HepG2 (cell line): ENCODE results near the gene MAP2K5. TPM values are rescaled to one million over a fixed set of nuclear protein-coding genes. Genes with fewer than 3 reads are reported as not detected.

Source experiments
- ATAC-seq: fragments of 200-7000 bp; cut with Tn5 transposase; 3 replicates; pipeline ENCODE4 v1.9.1; 2020; ENCODE audit warnings: mild to moderate bottlenecking, moderate library complexity
- BruUV-seq: library from RNA; stranded (reverse); fragments of 400-500 nt; replicated peaks from 2 replicates; lab custom pipeline; 2021; lab: Mats Ljungman, UMichigan
- CTCF ChIA-PET: fragments of 300-600 bp; formaldehyde crosslinking; extraction: SDS; loops from one replicate; lab custom pipeline; 2021; ENCODE audit warnings: low total read pairs, inconsistent platforms, low intra/inter-chr PET ratio; lab: Yijun Ruan, JAX
- POLR2A ChIA-PET: fragments of 350-600 bp; sonication (Branson Sonifier 250); formaldehyde crosslinking; loops from one replicate; lab custom pipeline; 2020; ENCODE audit warnings: antibody characterized with exemption, inconsistent platforms; lab: Yijun Ruan, JAX
- DNase-seq: peaks from one replicate; pipeline ENCODE4 v3.0.0-alpha.2; 2015; ENCODE audit warnings: low spot score
- FAIRE-seq: peaks from 3 replicates; lab custom pipeline; 2011; peaks lifted over from hg19 to GRCh38; lab: Jason Lieb, UNC
- H2AFZ ChIP-seq: one replicate; pipeline ENCODE4 v1.6.1; 2011; ENCODE audit warnings: low read length, inconsistent platforms
- H3K27ac ChIP-seq: fragments of 300-600 bp; 3 replicates; pipeline ENCODE4 v1.8.0; 2011; ENCODE audit warnings: mixed run types, mild to moderate bottlenecking, mixed read lengths, low read length, inconsistent platforms; ENCODE audit not compliant: insufficient read depth; ENCODE audit errors: extremely low read length
- H3K27me3 ChIP-seq, 2 experiments: fragments of 200-600 bp in 1 of 2; 2 replicates in 1 of 2; 3 replicates in 1 of 2; pipeline versions ENCODE4 v1.6.0 to v1.8.0; 2011; ENCODE audit warnings: low read length in 2 of 2, mild to moderate bottlenecking in 2 of 2, moderate library complexity in 2 of 2, inconsistent platforms in 1 of 2; ENCODE audit not compliant: insufficient read depth in 2 of 2, control insufficient read depth in 1 of 2
- H3K36me3 ChIP-seq, 2 experiments: fragments of 200-600 bp in 1 of 2; replicated peaks in 1 of 2; 2 replicates in 1 of 2; 3 replicates in 1 of 2; pipeline versions ENCODE4 v1.5.1 to v1.8.0; 2011; ENCODE audit warnings: low read length in 2 of 2, inconsistent platforms in 1 of 2; ENCODE audit not compliant: insufficient read depth in 2 of 2, control insufficient read depth in 1 of 2
- H3K4me1 ChIP-seq: 2 replicates; pipeline ENCODE4 v1.5.1; 2012; ENCODE audit warnings: low read length, inconsistent platforms; ENCODE audit not compliant: insufficient read depth
- H3K4me2 ChIP-seq: 2 replicates; pipeline ENCODE4 v1.6.0; 2011; ENCODE audit warnings: low read depth, low read length, inconsistent platforms
- H3K4me3 ChIP-seq, 3 experiments: fragments of 200-600 bp in 1 of 3; sonication (generic), shearing (Covaris generic) in 1 of 3; replicated peaks in 1 of 3; 2 replicates each; pipeline ENCODE4 v1.5.1; 2011 to 2016; ENCODE audit warnings: low read length in 3 of 3, inconsistent platforms in 2 of 3, low read depth in 2 of 3, mild to moderate bottlenecking in 2 of 3, control low read depth in 1 of 3, mixed read lengths in 1 of 3; ENCODE audit not compliant: insufficient read depth in 1 of 3
- H3K79me2 ChIP-seq: one replicate; pipeline ENCODE4 v1.6.1; 2011; ENCODE audit warnings: low read length, inconsistent platforms; ENCODE audit not compliant: insufficient read depth
- H3K9ac ChIP-seq: 2 replicates; pipeline ENCODE4 v1.6.0; 2011; ENCODE audit warnings: mild to moderate bottlenecking, low read depth, low read length, inconsistent platforms; ENCODE audit not compliant: insufficient read depth
- H3K9me3 ChIP-seq: 2 replicates; pipeline ENCODE4 v1.5.1; 2012; ENCODE audit warnings: mild to moderate bottlenecking, low read length
- H4K20me1 ChIP-seq: 2 replicates; pipeline ENCODE4 v1.6.0; 2011; ENCODE audit warnings: inconsistent platforms, mild to moderate bottlenecking, low read length, moderate library complexity; ENCODE audit not compliant: insufficient read depth
- IRF9 ChIP-seq: sonication (generic); formaldehyde crosslinking; IDR thresholded peaks from 2 replicates; pipeline ENCODE4 v1.8.0; 2022; ENCODE audit warnings: missing genetic modification reagents, mild to moderate bottlenecking, borderline replicate concordance
- IRX3 ChIP-seq: sonication (generic); formaldehyde crosslinking; IDR thresholded peaks from 2 replicates; pipeline ENCODE4 v1.8.1; 2023; ENCODE audit warnings: mild to moderate bottlenecking, low read depth, missing genetic modification reagents, borderline replicate concordance
- SIX1 ChIP-seq: sonication (generic); formaldehyde crosslinking; IDR thresholded peaks from 2 replicates; pipeline ENCODE4 v1.4.0; 2020; ENCODE audit warnings: missing genetic modification reagents, borderline replicate concordance
- STAG1 ChIP-seq: sonication (generic); formaldehyde crosslinking; IDR thresholded peaks from 2 replicates; pipeline ENCODE4 v1.4.0; 2020; ENCODE audit warnings: missing genetic modification reagents
- ZNF235 ChIP-seq: sonication (generic); formaldehyde crosslinking; IDR thresholded peaks from 2 replicates; pipeline ENCODE4 v1.8.1; 2023; ENCODE audit warnings: mild to moderate bottlenecking, missing genetic modification reagents, borderline replicate concordance
- ZNF496 ChIP-seq: sonication (generic); formaldehyde crosslinking; IDR thresholded peaks from 2 replicates; pipeline ENCODE4 v1.8.1; 2023; ENCODE audit warnings: mild to moderate bottlenecking, moderate library complexity, missing genetic modification reagents; ENCODE audit not compliant: insufficient replicate concordance
- ZNF569 ChIP-seq: sonication (generic); formaldehyde crosslinking; IDR thresholded peaks from 2 replicates; pipeline ENCODE4 v1.5.0; 2020; ENCODE audit warnings: mild to moderate bottlenecking, missing genetic modification reagents, moderate library complexity, borderline replicate concordance
- WGBS: methylation state at CpG from one replicate; pipeline ENCODE4 v1.1.6; 2017; ENCODE audit warnings: low lambda C conversion rate; 5-methylcytosine and 5-hydroxymethylcytosine counted together
- in situ Hi-C: cut with HindIII; loops from 2 replicates; pipeline ENCODE4 v1.10.0; 2017; ENCODE audit warnings: low pct_unique_long_range_greater_than_20kb; ENCODE audit not compliant: extremely low pct_ligation_motif_present
- intact Hi-C: fragments of 100-400 bp; cut with micrococcal nuclease; formaldehyde crosslinking; loops from one replicate; pipeline ENCODE4 v1.10.0; 2022; ENCODE audit not compliant: unreplicated experiment
- polyA plus RNA-seq, 8 experiments: library from polyadenylated mRNA; depleted of rRNA in 3 of 8; stranded (reverse) in 7 of 8; unstranded in 1 of 8; fragments of >200 nt; fragmentation: Illumina TruSeq in 4 of 8; extraction: Trizol in 4 of 8; gene quantifications; 2 replicates each; pipeline versions ENCODE4 v1.2.1 to v1.2.3, GENCODE V29; 2011 to 2016; ENCODE audit warnings: low read depth in 4 of 8, missing spikeins in 1 of 8, mixed read lengths in 1 of 8; ENCODE audit not compliant: insufficient read depth in 1 of 8
- total RNA-seq, 5 experiments: library from RNA; depleted of rRNA; stranded (reverse); fragments of >200 nt; fragmentation: Illumina TruSeq; extraction: Trizol; gene quantifications; 2 replicates each; pipeline ENCODE4 v1.2.3, GENCODE V29; 2016; ENCODE audit warnings: low read depth in 1 of 5
- TF ChIP-seq, protein P1 (sequence below): sonication (generic); formaldehyde crosslinking; IDR thresholded peaks from 2 replicates; pipeline ENCODE4 v1.9.0; 2022; ENCODE audit warnings: missing genetic modification reagents, mild to moderate bottlenecking, borderline replicate concordance

Gene MAP2K5
- total and polyA plus RNA-seq, 2 of the 13 experiments (the other 11 are each of a cell fraction or from before 2014, with no cell fraction given) = 4.0 to 4.3 TPM

GRCh38 chr15:67850336-67850735 is 307.8 kb downstream of the MAP2K5 start:
- 45% methylated on average over 7 of the region's 7 CpGs for WGBS
- Histone ChIP-seq H3K79me2 (no peaks in the 10 kb centered on the region), H3K4me2 (peak overlapping the region; percentile 82), H4K20me1 (no peaks in the 10 kb centered on the region), H2AFZ (no peak overlapping the region), H3K4me3 (0 out of 6 replicates have a peak overlapping the region, but pooled peaks of 1 of the 3 experiments have one; percentile 47), H3K27ac (no peak overlapping the region), H3K27me3 (no peaks in the 10 kb centered on the region), H3K9me3 (no peaks in the 10 kb centered on the region), H3K4me1 (peaks cover 52% of the 10 kb centered on the region), H3K36me3 (no peaks in the 10 kb centered on the region), H3K9ac (no peak overlapping the region)
- no peak for DNase-seq
- FAIRE-seq = no peak
- TF ChIP-seq IRF9 (CRISPR knock-in tag) (no peak), STAG1 (CRISPR knock-in tag) (no peak), IRX3 (CRISPR knock-in tag) (no peak), SIX1 (no peak), ZNF235 (CRISPR knock-in tag) (no peak), ZNF569 (no peak), ZNF496 (CRISPR knock-in tag) (no peak)
- TF ChIP-seq, protein P1, sequence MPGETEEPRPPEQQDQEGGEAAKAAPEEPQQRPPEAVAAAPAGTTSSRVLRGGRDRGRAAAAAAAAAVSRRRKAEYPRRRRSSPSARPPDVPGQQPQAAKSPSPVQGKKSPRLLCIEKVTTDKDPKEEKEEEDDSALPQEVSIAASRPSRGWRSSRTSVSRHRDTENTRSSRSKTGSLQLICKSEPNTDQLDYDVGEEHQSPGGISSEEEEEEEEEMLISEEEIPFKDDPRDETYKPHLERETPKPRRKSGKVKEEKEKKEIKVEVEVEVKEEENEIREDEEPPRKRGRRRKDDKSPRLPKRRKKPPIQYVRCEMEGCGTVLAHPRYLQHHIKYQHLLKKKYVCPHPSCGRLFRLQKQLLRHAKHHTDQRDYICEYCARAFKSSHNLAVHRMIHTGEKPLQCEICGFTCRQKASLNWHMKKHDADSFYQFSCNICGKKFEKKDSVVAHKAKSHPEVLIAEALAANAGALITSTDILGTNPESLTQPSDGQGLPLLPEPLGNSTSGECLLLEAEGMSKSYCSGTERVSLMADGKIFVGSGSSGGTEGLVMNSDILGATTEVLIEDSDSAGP (CRISPR knock-in tag) = no peak
- no peak for ATAC-seq
- in situ Hi-C loops = no loop called here
- CTCF ChIA-PET = no interaction called here
- intact Hi-C loops = no loop called here
- POLR2A ChIA-PET = interaction anchor here (0.8 to 1.5 kb wide), 3 partner anchors 7 to 11 kb away, joined by 3 to 6 read pairs (median 4); no protein-coding TSS in a partner anchor
- BruUV-seq = no TSS peak
